ENCODE measurements around the gene TAS2R5.
"Not testable (repeated sequence)": the region's sequence is repeated elsewhere in the genome, so short reads cannot be mapped to it uniquely, and the experiment has no call there.

The TAS2R5 gene

GRCh38 chr7:141788296-141788695 lies 1.7 kb upstream of the TAS2R5 start:
- Histone ChIP-seq H3K9me3 (ENCODE audit: insufficient read depth, low read length, severe bottlenecking) (no peaks in the 10 kb centered on the region), H3K27ac (ENCODE audit: low read length) (no peak overlapping the region), H3K36me3 (ENCODE audit: insufficient read depth, low read length) (0 out of 2 replicates have a peak, but pooled peaks cover 7% of the 10 kb centered on the region), H3K79me2 (ENCODE audit: insufficient read depth, low read length) (no peaks in the 10 kb centered on the region), H3K4me2 (ENCODE audit: insufficient read depth, low read length) (no peak overlapping the region), H3K9ac (ENCODE audit: low read depth, low read length) (no peak overlapping the region), H2AFZ (ENCODE audit: low read depth, low read length) (no peak overlapping the region), H3K27me3 (ENCODE audit: insufficient read depth, low read length, poor library complexity) (no peaks in the 10 kb centered on the region), H3K4me3 (ENCODE audit: low read depth in 1 of 2, low read length in 2 of 2) (no peak overlapping the region), H4K20me1 (ENCODE audit: insufficient read depth, low read length) (0 out of 2 replicates have a peak, but pooled peaks cover 2% of the 10 kb centered on the region), H3K4me1 (ENCODE audit: insufficient read depth, low read length) (no peaks in the 10 kb centered on the region)
- DNase-seq, result no peak
- TF ChIP-seq EZH2 (IDR thresholded peaks at IDR 0.05; ENCODE audit: borderline replicate concordance, low read depth, low read length, severe bottlenecking) (no peak), CTCF (IDR thresholded peaks at IDR 0.05; ENCODE audit: borderline replicate concordance, extremely low read depth, low read length, poor library complexity, severe bottlenecking) (no peak)
- ATAC-seq (ENCODE audit: insufficient read depth, low read depth), result no peak

DNA sequence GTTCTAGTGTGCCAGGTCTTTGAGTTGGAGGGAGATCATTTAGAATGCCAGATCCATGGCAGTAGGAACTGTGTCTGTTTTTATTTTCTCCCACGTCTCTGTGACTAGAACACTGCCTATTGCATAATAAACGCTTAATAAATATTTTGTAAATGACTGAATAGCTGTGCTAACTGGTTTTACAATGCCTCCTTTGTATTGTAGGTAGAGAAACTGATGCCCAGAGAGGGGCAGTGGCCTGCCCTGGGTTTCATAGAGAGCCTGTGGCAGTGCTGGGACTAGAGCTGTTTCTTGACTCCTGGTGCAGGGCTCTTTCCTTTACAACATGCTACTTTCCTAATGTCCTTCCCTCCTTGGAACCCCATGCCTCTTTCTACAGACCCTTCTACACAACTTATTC lies 2.5 kb downstream of the TAS2R5 start:
- Histone ChIP-seq H3K9ac (ENCODE audit: low read depth, low read length) (no peak overlapping the region), H2AFZ (ENCODE audit: low read depth, low read length) (no peak overlapping the region), H3K36me3 (ENCODE audit: insufficient read depth, low read length) (0 out of 2 replicates have a peak, but pooled peaks cover 7% of the 10 kb centered on the region), H4K20me1 (ENCODE audit: insufficient read depth, low read length) (no peaks in the 10 kb centered on the region), H3K9me3 (ENCODE audit: insufficient read depth, low read length, severe bottlenecking) (no peaks in the 10 kb centered on the region), H3K4me1 (ENCODE audit: insufficient read depth, low read length) (no peaks in the 10 kb centered on the region), H3K79me2 (ENCODE audit: insufficient read depth, low read length) (no peaks in the 10 kb centered on the region), H3K4me2 (ENCODE audit: insufficient read depth, low read length) (no peak overlapping the region), H3K27me3 (ENCODE audit: insufficient read depth, low read length, poor library complexity) (no peaks in the 10 kb centered on the region), H3K4me3 (ENCODE audit: low read depth in 1 of 2, low read length in 2 of 2) (no peak overlapping the region), H3K27ac (ENCODE audit: low read length) (no peak overlapping the region)
- DNase-seq (no peak), ATAC-seq (ENCODE audit: insufficient read depth, low read depth) (no peak)
- TF ChIP-seq EZH2 (IDR thresholded peaks at IDR 0.05; ENCODE audit: borderline replicate concordance, low read depth, low read length, severe bottlenecking) (no peak), CTCF (IDR thresholded peaks at IDR 0.05; ENCODE audit: borderline replicate concordance, extremely low read depth, low read length, poor library complexity, severe bottlenecking) (no peak)

- Histone ChIP-seq H3K9me3 (ENCODE audit: insufficient read depth, low read length, severe bottlenecking) (peaks cover 8% of the 10 kb centered on the region), H3K4me2 (ENCODE audit: insufficient read depth, low read length) (no peak overlapping the region), H3K79me2 (ENCODE audit: insufficient read depth, low read length) (no peaks in the 10 kb centered on the region), H3K27ac (ENCODE audit: low read length) (no peak overlapping the region), H3K4me1 (ENCODE audit: insufficient read depth, low read length) (no peaks in the 10 kb centered on the region), H4K20me1 (ENCODE audit: insufficient read depth, low read length) (no peaks in the 10 kb centered on the region), H3K27me3 (ENCODE audit: insufficient read depth, low read length, poor library complexity) (no peaks in the 10 kb centered on the region), H3K9ac (ENCODE audit: low read depth, low read length) (no peak overlapping the region), H3K36me3 (ENCODE audit: insufficient read depth, low read length) (no peaks in the 10 kb centered on the region), H3K4me3 (ENCODE audit: low read depth in 1 of 2, low read length in 2 of 2) (no peak overlapping the region), H2AFZ (ENCODE audit: low read depth, low read length) (no peak overlapping the region)
- ATAC-seq (ENCODE audit: insufficient read depth, low read depth) (no peak), DNase-seq (no peak)
- TF ChIP-seq EZH2 (IDR thresholded peaks at IDR 0.05; ENCODE audit: borderline replicate concordance, low read depth, low read length, severe bottlenecking) (no peak), CTCF (IDR thresholded peaks at IDR 0.05; ENCODE audit: borderline replicate concordance, extremely low read depth, low read length, poor library complexity, severe bottlenecking) (no peak)
These were observed 30.1 kb downstream of the TAS2R5 start for GRCh38 chr7:141820067-141820466.

DNA sequence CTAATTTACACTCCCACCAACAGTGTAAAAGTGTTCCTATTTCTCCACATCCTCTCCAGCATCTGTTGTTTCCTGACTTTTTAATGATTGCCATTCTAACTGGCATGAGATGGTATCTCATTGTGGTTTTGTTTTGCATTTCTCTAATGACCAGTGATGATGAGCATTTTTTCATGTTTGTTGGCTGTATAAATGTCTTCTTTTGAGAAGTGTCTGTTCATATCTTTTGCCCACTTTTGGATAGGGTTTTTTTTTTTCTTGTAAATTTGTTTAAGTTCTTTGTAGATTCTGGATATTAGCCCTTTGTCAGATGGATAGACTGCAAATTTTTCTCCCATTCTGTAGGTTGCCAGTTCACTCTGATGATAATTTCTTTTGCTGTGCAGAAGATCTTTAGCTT lies 32.4 kb downstream of the TAS2R5 start:
- not testable (repeated sequence) for H3K27me3 ChIP-seq (ENCODE audit: insufficient read depth, low read length, poor library complexity); H3K36me3 ChIP-seq (ENCODE audit: insufficient read depth, low read length); H3K27ac ChIP-seq (ENCODE audit: low read length); H4K20me1 ChIP-seq (ENCODE audit: insufficient read depth, low read length); DNase-seq; H3K4me2 ChIP-seq (ENCODE audit: insufficient read depth, low read length); H3K9ac ChIP-seq (ENCODE audit: low read depth, low read length); ATAC-seq (ENCODE audit: insufficient read depth, low read depth); H3K4me3 ChIP-seq (ENCODE audit: low read depth in 1 of 2, low read length in 2 of 2); H3K79me2 ChIP-seq (ENCODE audit: insufficient read depth, low read length); H3K9me3 ChIP-seq (ENCODE audit: insufficient read depth, low read length, severe bottlenecking); H3K4me1 ChIP-seq (ENCODE audit: insufficient read depth, low read length); H2AFZ ChIP-seq (ENCODE audit: low read depth, low read length)

All from DND-41 (cell line).